MCF 10A (cell line): ENCODE measurements around the gene ARR3. TPM values are rescaled to one million over a fixed set of nuclear protein-coding genes. Genes with fewer than 3 reads are reported as not detected.

Experiments used
- BruUV-seq: library from RNA; stranded (reverse); fragments of 400-500 nt; replicated peaks from 2 replicates; lab custom pipeline; 2021; lab: Mats Ljungman, UMichigan
- CTCF ChIA-PET: fragments of 300-600 bp; sonication (Branson Sonifier 250); formaldehyde crosslinking; extraction: SDS; loops from one replicate; lab custom pipeline; 2021; ENCODE audit warnings: antibody characterized with exemption, inconsistent platforms; lab: Yijun Ruan, JAX
- POLR2A ChIA-PET: fragments of 300-600, 350-650 bp; sonication (Branson Sonifier 250); formaldehyde crosslinking; extraction: SDS; loops from one replicate; lab custom pipeline; 2020; ENCODE audit warnings: antibody characterized with exemption, inconsistent platforms; lab: Yijun Ruan, JAX
- DNase-seq: peaks from one replicate; pipeline ENCODE4 v3.0.0-alpha.2; 2018; ENCODE audit not compliant: unreplicated experiment
- H3K27ac Mint-ChIP-seq: one replicate; pipeline ENCODE4 v1.8.0; 2022; ENCODE audit warnings: mild to moderate bottlenecking, low read depth, mixed read lengths; ENCODE audit not compliant: unreplicated experiment
- H3K27me3 Mint-ChIP-seq: one replicate; pipeline ENCODE4 v1.8.0; 2022; ENCODE audit warnings: mixed read lengths; ENCODE audit not compliant: insufficient read depth, unreplicated experiment
- H3K36me3 Mint-ChIP-seq: one replicate; pipeline ENCODE4 v1.8.0; 2022; ENCODE audit warnings: mild to moderate bottlenecking, moderate library complexity, mixed read lengths; ENCODE audit not compliant: insufficient read depth, unreplicated experiment
- H3K4me1 Mint-ChIP-seq: one replicate; pipeline ENCODE4 v1.8.0; 2022; ENCODE audit warnings: mixed read lengths; ENCODE audit not compliant: insufficient read depth, unreplicated experiment
- H3K4me3 Mint-ChIP-seq: one replicate; pipeline ENCODE4 v1.8.0; 2022; ENCODE audit warnings: mild to moderate bottlenecking, moderate library complexity, mixed read lengths; ENCODE audit not compliant: unreplicated experiment
- H3K9me3 Mint-ChIP-seq: one replicate; pipeline ENCODE4 v1.8.0; 2022; ENCODE audit warnings: mixed read lengths; ENCODE audit not compliant: unreplicated experiment
- CTCF ChIP-seq: fragments of 200-600 bp; IDR thresholded peaks from one replicate; pipeline ENCODE4 v1.8.0; 2022; ENCODE audit warnings: antibody characterized with exemption, mild to moderate bottlenecking; ENCODE audit not compliant: unreplicated experiment
- intact Hi-C: fragments of 100-400 bp; cut with micrococcal nuclease; formaldehyde crosslinking; loops from 2 replicates; pipeline ENCODE4 v1.14.1; 2022
- total RNA-seq: library from RNA; stranded (reverse); gene quantifications from 2 replicates; pipeline ENCODE4 v1.2.3, GENCODE V29; 2022

ARR3 gene
- total RNA-seq, 1 experiment from 2014 or later, result not detected

- no peaks in the 10 kb centered on the region for H3K9me3 Mint-ChIP-seq
- H3K27ac Mint-ChIP-seq, result no peak overlapping the region
- no TSS peak for BruUV-seq
- intact Hi-C loops, result no loop called here
- ChIA-PET CTCF (interaction anchor here (1.1 kb wide), 1 partner anchor 8 kb away, joined by 3 read pairs; no protein-coding TSS in a partner anchor), POLR2A (no interaction called here)
- no peak overlapping the region for H3K4me3 Mint-ChIP-seq
- no peak for DNase-seq
- H3K36me3 Mint-ChIP-seq, result no peaks in the 10 kb centered on the region
- H3K4me1 Mint-ChIP-seq, result no peaks in the 10 kb centered on the region
- no peak for TF ChIP-seq CTCF
- peaks cover 15% of the 10 kb centered on the region for H3K27me3 Mint-ChIP-seq
Measured at GRCh38 chrX:70244881-70245280, 23.3 kb upstream of the ARR3 start.

- Mint-ChIP-seq H3K36me3 (no peaks in the 10 kb centered on the region), H3K4me3 (no peak overlapping the region), H3K9me3 (no peaks in the 10 kb centered on the region), H3K27ac (no peak overlapping the region), H3K4me1 (no peaks in the 10 kb centered on the region), H3K27me3 (peaks cover 11% of the 10 kb centered on the region)
- no peak for TF ChIP-seq CTCF
- POLR2A ChIA-PET, result no interaction called here
- BruUV-seq, result no TSS peak
- intact Hi-C loops, result no loop called here
- no peak for DNase-seq
- CTCF ChIA-PET, result no interaction called here
Measured at GRCh38 chrX:70247252-70247651, 20.9 kb upstream of the ARR3 start.

GRCh38 chrX:70252491-70252890 is 15.6 kb upstream of the ARR3 start:
- ChIA-PET CTCF (interaction anchor here (0.8 to 0.9 kb wide), 2 partner anchors 7 to 56 kb away, joined by 3 read pairs; no protein-coding TSS in a partner anchor), POLR2A (no interaction called here)
- H3K27ac Mint-ChIP-seq, result no peak overlapping the region

More at GRCh38 chrX:70252491-70252890, 15.6 kb upstream of the ARR3 start:
- Mint-ChIP-seq H3K36me3 (no peaks in the 10 kb centered on the region), H3K4me1 (peaks cover 7% of the 10 kb centered on the region), H3K9me3 (no peaks in the 10 kb centered on the region), H3K27me3 (peaks cover 54% of the 10 kb centered on the region), H3K4me3 (no peak overlapping the region)
- TF ChIP-seq CTCF, result no peak
- no TSS peak for BruUV-seq
- intact Hi-C loops, result no loop called here
- DNase-seq, result no peak
